IMR-90 (cell line): ENCODE measurements around the gene SLC9A9. TPM values are rescaled to one million over a fixed set of nuclear protein-coding genes. Genes with fewer than 3 reads are reported as not detected.

Source experiments
- ATAC-seq: fragments of 200-7000 bp; cut with Tn5 transposase; 2 replicates; pipeline ENCODE4 v1.9.1; 2020; ENCODE audit warnings: low read depth, mild to moderate bottlenecking, moderate library complexity
- BruUV-seq: library from RNA; stranded (reverse); fragments of 400-500 nt; replicated peaks from 2 replicates; lab custom pipeline; 2021; lab: Mats Ljungman, UMichigan
- CTCF ChIA-PET: fragments of 300-600 bp; formaldehyde crosslinking; extraction: SDS; loops from one replicate; lab custom pipeline; 2021; ENCODE audit warnings: antibody characterized with exemption; lab: Yijun Ruan, JAX
- POLR2A ChIA-PET: fragments of 300-600 bp; sonication (Branson Sonifier 250); formaldehyde crosslinking; loops from one replicate; lab custom pipeline; 2022; ENCODE audit warnings: antibody characterized with exemption; ENCODE audit not compliant: unreplicated experiment; lab: Charles Lee
- DNase-seq: peaks from one replicate; pipeline ENCODE4 v3.0.0; 2013
- H2AFZ ChIP-seq: replicated peaks from 2 replicates; pipeline ENCODE3; 2013; ENCODE audit warnings: low read length, mild to moderate bottlenecking; ENCODE audit not compliant: poor library complexity
- H2AK5ac ChIP-seq: 2 replicates; pipeline ENCODE4 v1.6.1; 2013; ENCODE audit warnings: low read depth, low read length, inconsistent platforms
- H2AK9ac ChIP-seq: replicated peaks from 2 replicates; pipeline ENCODE3; 2013; ENCODE audit warnings: mild to moderate bottlenecking, low read depth, low read length, moderate library complexity; ENCODE audit not compliant: poor library complexity
- H2BK120ac ChIP-seq: 2 replicates; pipeline ENCODE4 v1.6.1; 2013; ENCODE audit warnings: low read depth, low read length, inconsistent platforms
- H2BK15ac ChIP-seq: 3 replicates; pipeline ENCODE4 v1.6.1; 2013; ENCODE audit warnings: low read depth, low read length, inconsistent platforms
- H2BK20ac ChIP-seq: 2 replicates; pipeline ENCODE4 v1.6.1; 2013; ENCODE audit warnings: low read depth, mild to moderate bottlenecking, inconsistent platforms, low read length, moderate library complexity
- H2BK5ac ChIP-seq: 2 replicates; pipeline ENCODE4 v1.6.1; 2013; ENCODE audit warnings: mild to moderate bottlenecking, low read depth, low read length, inconsistent platforms; ENCODE audit not compliant: poor library complexity, severe bottlenecking
- H3K14ac ChIP-seq: replicated peaks from 2 replicates; pipeline ENCODE4 v1.6.1; 2013; ENCODE audit warnings: low read depth, low read length, inconsistent platforms
- H3K18ac ChIP-seq: 2 replicates; pipeline ENCODE4 v1.6.1; 2013; ENCODE audit warnings: low read depth, low read length, control low read depth
- H3K23ac ChIP-seq: 2 replicates; pipeline ENCODE4 v1.6.1; 2013; ENCODE audit warnings: low read depth, low read length, inconsistent platforms
- H3K27ac ChIP-seq: 2 replicates; pipeline ENCODE4 v1.5.1; 2013; ENCODE audit warnings: mild to moderate bottlenecking, control low read depth, low read length; ENCODE audit not compliant: insufficient read depth
- H3K27me3 ChIP-seq: 2 replicates; pipeline ENCODE4 v1.6.1; 2013; ENCODE audit warnings: low read length; ENCODE audit not compliant: control insufficient read depth, insufficient read depth
- H3K36me3 ChIP-seq: 2 replicates; pipeline ENCODE4 v1.6.1; 2013; ENCODE audit warnings: low read length, mixed read lengths; ENCODE audit not compliant: control insufficient read depth, insufficient read depth
- H3K4ac ChIP-seq: 2 replicates; pipeline ENCODE4 v1.6.1; 2013; ENCODE audit warnings: low read depth, low read length, inconsistent platforms
- H3K4me1 ChIP-seq: 2 replicates; pipeline ENCODE4 v1.6.1; 2013; ENCODE audit warnings: low read length, mixed read lengths; ENCODE audit not compliant: control insufficient read depth, insufficient read depth
- H3K4me2 ChIP-seq: 2 replicates; pipeline ENCODE4 v1.6.1; 2013; ENCODE audit warnings: low read depth, mild to moderate bottlenecking, control low read depth, low read length, moderate library complexity
- H3K4me3 ChIP-seq: 2 replicates; pipeline ENCODE4 v1.5.1; 2013; ENCODE audit warnings: low read depth, mild to moderate bottlenecking, control low read depth, low read length, moderate library complexity; ENCODE audit not compliant: insufficient read depth
- H3K56ac ChIP-seq: 2 replicates; pipeline ENCODE4 v1.6.1; 2013; ENCODE audit warnings: low read length, inconsistent platforms; ENCODE audit not compliant: insufficient read depth; ENCODE audit errors: extremely low read depth
- H3K79me1 ChIP-seq, 2 experiments: 2 replicates each; pipeline ENCODE4 v1.6.1; 2013; ENCODE audit warnings: low read length in 2 of 2, inconsistent platforms in 1 of 2, low read depth in 1 of 2
- H3K9ac ChIP-seq: 2 replicates; pipeline ENCODE4 v1.6.1; 2013; ENCODE audit warnings: low read depth, low read length, control low read depth
- H3K9me1 ChIP-seq: 2 replicates; pipeline ENCODE4 v1.6.1; 2013; ENCODE audit warnings: low read length, inconsistent platforms; ENCODE audit not compliant: insufficient read depth
- H3K9me3 ChIP-seq: 2 replicates; pipeline ENCODE4 v1.6.1; 2013; ENCODE audit warnings: low read length; ENCODE audit not compliant: control insufficient read depth, insufficient read depth
- H4K20me1 ChIP-seq: 2 replicates; pipeline ENCODE4 v1.6.1; 2013; ENCODE audit warnings: low read length, inconsistent platforms; ENCODE audit not compliant: insufficient read depth
- H4K5ac ChIP-seq: 2 replicates; pipeline ENCODE4 v1.6.1; 2013; ENCODE audit warnings: mild to moderate bottlenecking, low read depth, low read length, control low read depth
- H4K8ac ChIP-seq, 2 experiments: 2 replicates each; pipeline ENCODE4 v1.6.1; 2013; ENCODE audit warnings: low read depth in 2 of 2, low read length in 2 of 2, control low read depth in 1 of 2, inconsistent platforms in 1 of 2
- H4K91ac ChIP-seq: 2 replicates; pipeline ENCODE4 v1.6.1; 2013; ENCODE audit warnings: low read depth, low read length, inconsistent platforms; ENCODE audit not compliant: insufficient read depth
- MAFK ChIP-seq: IDR thresholded peaks from 2 replicates; pipeline ENCODE4 v1.6.1; 2012; ENCODE audit warnings: low read depth, low read length, improper control_type of control experiment
- POLR2A ChIP-seq: IDR thresholded peaks from 2 replicates; pipeline ENCODE4 v1.6.1; 2012; ENCODE audit warnings: mild to moderate bottlenecking, low read depth, low read length
- RFX5 ChIP-seq: IDR thresholded peaks from 2 replicates; pipeline ENCODE4 v1.8.0; 2012; ENCODE audit warnings: low read depth, mild to moderate bottlenecking, low read length, moderate library complexity
- SMC3 ChIP-seq: fragments of 150-350 bp; IDR thresholded peaks from 2 replicates; pipeline ENCODE4 v1.6.1; 2016; ENCODE audit warnings: low read depth, mild to moderate bottlenecking, antibody characterized with exemption, low read length, moderate library complexity
- WGBS, 2 experiments: methylation state at CpG; one replicate each; pipeline versions ENCODE4 v1.1.5 to v1.1.7; 2013; ENCODE audit warnings: missing lambda C conversion rate in 2 of 2; ENCODE audit not compliant: insufficient read length in 1 of 2; ENCODE audit errors: extremely low coverage in 2 of 2; 5-methylcytosine and 5-hydroxymethylcytosine counted together
- dilution Hi-C: fragments of 300-500 bp; cut with HindIII; formaldehyde crosslinking; loops from one replicate; pipeline ENCODE4 v1.14.3; 2018; ENCODE audit warnings: low sequenced_read_pairs; ENCODE audit not compliant: unreplicated experiment
- in situ Hi-C: fragments of 300-500 bp; cut with MboI; formaldehyde crosslinking; loops from 3 replicates; pipeline ENCODE4 v1.14.3; 2019; ENCODE audit warnings: low sequenced_read_pairs, inconsistent platforms, mixed read lengths
- intact Hi-C: fragments of 100-400 bp; cut with micrococcal nuclease; formaldehyde crosslinking; loops from 2 replicates; pipeline ENCODE4 v1.10.0; 2022
- polyA plus RNA-seq, 3 experiments: library from polyadenylated mRNA; depleted of rRNA; stranded (reverse); fragments of >200 nt; gene quantifications; 2 replicates each; pipeline ENCODE4 v1.2.3, GENCODE V29; 2012; ENCODE audit warnings: low replicate concordance in 1 of 3
- total RNA-seq: library from RNA; depleted of rRNA; stranded (reverse); fragments of >200 nt; gene quantifications from 2 replicates; pipeline ENCODE4 v1.2.3, GENCODE V29; 2012
- TF ChIP-seq, protein P1 (sequence below): fragments of 150-350 bp; IDR thresholded peaks from 2 replicates; pipeline ENCODE4 v1.6.1; 2017; ENCODE audit warnings: mild to moderate bottlenecking, antibody characterized with exemption, low read length, low read depth
- TF ChIP-seq, protein P2 (sequence below): fragments of 150-350 bp; IDR thresholded peaks from 2 replicates; pipeline ENCODE4 v1.6.1; 2016; ENCODE audit warnings: low read depth, mild to moderate bottlenecking, low read length, moderate library complexity, borderline replicate concordance

SLC9A9 gene
- total and polyA plus RNA-seq, 2 of the 4 experiments (the other 2 are of a cell fraction) = 1.4 to 2.3 TPM

- POLR2A ChIA-PET = no interaction called here
- WGBS, 2 experiments = no CpG with 5 or more reads among the region's 4 CpGs
- dilution Hi-C loops (no loop called here), in situ Hi-C loops (no loop called here), intact Hi-C loops (no loop called here)
- Histone ChIP-seq H4K91ac (no peak overlapping the region), H3K27ac (no peak overlapping the region), H2BK5ac (no peak overlapping the region), H3K36me3 (no peaks in the 10 kb centered on the region), H3K9me1 (0 out of 2 replicates have a peak, but pooled peaks cover 3% of the 10 kb centered on the region), H3K27me3 (no peaks in the 10 kb centered on the region), H4K8ac (no peak overlapping the region), H2AK5ac (no peak overlapping the region), H3K79me1 (no peaks in the 10 kb centered on the region), H4K5ac (no peak overlapping the region), H3K9ac (no peak overlapping the region), H2AK9ac (no peak overlapping the region), H3K56ac (no peak overlapping the region), H2BK20ac (no peak overlapping the region), H3K4me1 (0 out of 2 replicates have a peak, but pooled peaks cover 2% of the 10 kb centered on the region), H3K23ac (no peak overlapping the region), H3K4me3 (no peak overlapping the region), H4K20me1 (no peaks in the 10 kb centered on the region), H3K4ac (no peak overlapping the region), H3K9me3 (no peaks in the 10 kb centered on the region), H3K14ac (no peak overlapping the region), H2AFZ (no peak overlapping the region), H3K4me2 (no peak overlapping the region), H2BK15ac (no peak overlapping the region), H3K18ac (no peak overlapping the region), H2BK120ac (no peak overlapping the region)
- BruUV-seq = no TSS peak
- CTCF ChIA-PET = no interaction called here
- TF ChIP-seq MAFK (no peak), SMC3 (no peak), POLR2A (no peak), RFX5 (no peak)
- TF ChIP-seq, protein P1, sequence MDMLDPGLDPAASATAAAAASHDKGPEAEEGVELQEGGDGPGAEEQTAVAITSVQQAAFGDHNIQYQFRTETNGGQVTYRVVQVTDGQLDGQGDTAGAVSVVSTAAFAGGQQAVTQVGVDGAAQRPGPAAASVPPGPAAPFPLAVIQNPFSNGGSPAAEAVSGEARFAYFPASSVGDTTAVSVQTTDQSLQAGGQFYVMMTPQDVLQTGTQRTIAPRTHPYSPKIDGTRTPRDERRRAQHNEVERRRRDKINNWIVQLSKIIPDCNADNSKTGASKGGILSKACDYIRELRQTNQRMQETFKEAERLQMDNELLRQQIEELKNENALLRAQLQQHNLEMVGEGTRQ = no peak
- TF ChIP-seq, protein P2, sequence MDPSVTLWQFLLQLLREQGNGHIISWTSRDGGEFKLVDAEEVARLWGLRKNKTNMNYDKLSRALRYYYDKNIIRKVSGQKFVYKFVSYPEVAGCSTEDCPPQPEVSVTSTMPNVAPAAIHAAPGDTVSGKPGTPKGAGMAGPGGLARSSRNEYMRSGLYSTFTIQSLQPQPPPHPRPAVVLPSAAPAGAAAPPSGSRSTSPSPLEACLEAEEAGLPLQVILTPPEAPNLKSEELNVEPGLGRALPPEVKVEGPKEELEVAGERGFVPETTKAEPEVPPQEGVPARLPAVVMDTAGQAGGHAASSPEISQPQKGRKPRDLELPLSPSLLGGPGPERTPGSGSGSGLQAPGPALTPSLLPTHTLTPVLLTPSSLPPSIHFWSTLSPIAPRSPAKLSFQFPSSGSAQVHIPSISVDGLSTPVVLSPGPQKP = no peak
- ATAC-seq (no peak), DNase-seq (no peak)
Measured at GRCh38 chr3:143484846-143485512, 363.3 kb downstream of the SLC9A9 start.
